ENCODE data around the gene MYH11.

The MYH11 gene

GRCh38 chr16:15771694-15772093 lies 85.1 kb downstream of the MYH11 start:
- H3K27ac Mint-ChIP-seq, result no peak overlapping the region
- H3K4me1 Mint-ChIP-seq, result no peaks in the 10 kb centered on the region
- no peaks in the 10 kb centered on the region for H3K9me3 Mint-ChIP-seq
- H3K4me3 Mint-ChIP-seq, result no peak overlapping the region
- no peaks in the 10 kb centered on the region for H3K36me3 Mint-ChIP-seq
- peaks cover 2% of the 10 kb centered on the region for H3K27me3 Mint-ChIP-seq

- H3K36me3 Mint-ChIP-seq, result no peaks in the 10 kb centered on the region
- H3K9me3 Mint-ChIP-seq, result no peaks in the 10 kb centered on the region
- H3K27me3 Mint-ChIP-seq, result peaks cover 2% of the 10 kb centered on the region
- H3K4me1 Mint-ChIP-seq, result no peaks in the 10 kb centered on the region
- no peak overlapping the region for H3K27ac Mint-ChIP-seq
- H3K4me3 Mint-ChIP-seq, result no peak overlapping the region
Observed at GRCh38 chr16:15770512-15770911, 86.3 kb downstream of the MYH11 start.

GRCh38 chr16:15770107-15770506 lies 86.7 kb downstream of the MYH11 start:
- Mint-ChIP-seq H3K4me1 (no peaks in the 10 kb centered on the region), H3K36me3 (no peaks in the 10 kb centered on the region), H3K27me3 (peaks cover 4% of the 10 kb centered on the region), H3K27ac (no peak overlapping the region), H3K9me3 (no peaks in the 10 kb centered on the region), H3K4me3 (no peak overlapping the region)

GRCh38 chr16:15769239-15769638 lies 87.6 kb downstream of the MYH11 start:
- H3K27me3 Mint-ChIP-seq, result peaks cover 4% of the 10 kb centered on the region
- H3K36me3 Mint-ChIP-seq, result no peaks in the 10 kb centered on the region
- H3K4me1 Mint-ChIP-seq, result no peaks in the 10 kb centered on the region
- H3K9me3 Mint-ChIP-seq, result no peaks in the 10 kb centered on the region
- no peak overlapping the region for H3K27ac Mint-ChIP-seq
- H3K4me3 Mint-ChIP-seq, result no peak overlapping the region

- no peak overlapping the region for H3K4me3 Mint-ChIP-seq
- H3K27ac Mint-ChIP-seq, result no peak overlapping the region
- H3K27me3 Mint-ChIP-seq, result peaks cover 2% of the 10 kb centered on the region
- no peaks in the 10 kb centered on the region for H3K4me1 Mint-ChIP-seq
- H3K9me3 Mint-ChIP-seq, result no peaks in the 10 kb centered on the region
- no peaks in the 10 kb centered on the region for H3K36me3 Mint-ChIP-seq
Observed at GRCh38 chr16:15768201-15768600, 88.6 kb downstream of the MYH11 start.

GRCh38 chr16:15766918-15767317 lies 89.9 kb downstream of the MYH11 start:
- Mint-ChIP-seq H3K27ac (no peak overlapping the region), H3K4me3 (no peak overlapping the region), H3K36me3 (no peaks in the 10 kb centered on the region), H3K4me1 (no peaks in the 10 kb centered on the region), H3K27me3 (peaks cover 2% of the 10 kb centered on the region), H3K9me3 (no peaks in the 10 kb centered on the region)

- H3K36me3 Mint-ChIP-seq, result no peaks in the 10 kb centered on the region
- H3K27ac Mint-ChIP-seq, result no peak overlapping the region
- no peak overlapping the region for H3K4me3 Mint-ChIP-seq
- H3K4me1 Mint-ChIP-seq, result no peaks in the 10 kb centered on the region
- H3K27me3 Mint-ChIP-seq, result peaks cover 2% of the 10 kb centered on the region
- no peaks in the 10 kb centered on the region for H3K9me3 Mint-ChIP-seq
Observed at GRCh38 chr16:15765880-15766279, 90.9 kb downstream of the MYH11 start.

GRCh38 chr16:15765116-15765515 lies 91.7 kb downstream of the MYH11 start:
- Mint-ChIP-seq H3K4me1 (peaks cover 3% of the 10 kb centered on the region), H3K9me3 (no peaks in the 10 kb centered on the region), H3K27ac (no peak overlapping the region), H3K27me3 (peaks cover 4% of the 10 kb centered on the region), H3K36me3 (no peaks in the 10 kb centered on the region), H3K4me3 (no peak overlapping the region)

- peaks cover 3% of the 10 kb centered on the region for H3K4me1 Mint-ChIP-seq
Observed at GRCh38 chr16:15764112-15764511, 92.7 kb downstream of the MYH11 start.

GRCh38 chr16:15760129-15760528 lies 96.7 kb downstream of the MYH11 start:
- Mint-ChIP-seq H3K36me3 (no peaks in the 10 kb centered on the region), H3K4me3 (no peak overlapping the region), H3K27me3 (peaks cover 4% of the 10 kb centered on the region), H3K9me3 (no peaks in the 10 kb centered on the region), H3K27ac (no peak overlapping the region), H3K4me1 (peaks cover 8% of the 10 kb centered on the region)

More at GRCh38 chr16:15764112-15764511, 92.7 kb downstream of the MYH11 start:
- Mint-ChIP-seq H3K9me3 (no peaks in the 10 kb centered on the region), H3K36me3 (no peaks in the 10 kb centered on the region), H3K27ac (no peak overlapping the region), H3K27me3 (peaks cover 5% of the 10 kb centered on the region), H3K4me3 (no peak overlapping the region)

GRCh38 chr16:15759070-15759469 lies 97.8 kb downstream of the MYH11 start:
- Mint-ChIP-seq H3K9me3 (no peaks in the 10 kb centered on the region), H3K36me3 (no peaks in the 10 kb centered on the region), H3K27me3 (peaks cover 3% of the 10 kb centered on the region), H3K4me3 (no peak overlapping the region), H3K27ac (no peak overlapping the region), H3K4me1 (peaks cover 8% of the 10 kb centered on the region)

GRCh38 chr16:15757630-15758251 lies 99.1 kb downstream of the MYH11 start:
- no peak overlapping the region for H3K27ac Mint-ChIP-seq
- H3K36me3 Mint-ChIP-seq, result no peaks in the 10 kb centered on the region
- peaks cover 8% of the 10 kb centered on the region for H3K4me1 Mint-ChIP-seq
- no peaks in the 10 kb centered on the region for H3K9me3 Mint-ChIP-seq
- no peak overlapping the region for H3K4me3 Mint-ChIP-seq
- peaks cover 3% of the 10 kb centered on the region for H3K27me3 Mint-ChIP-seq

GRCh38 chr16:15757077-15757386 lies 99.8 kb downstream of the MYH11 start:
- Mint-ChIP-seq H3K9me3 (no peaks in the 10 kb centered on the region), H3K4me1 (peaks cover 8% of the 10 kb centered on the region), H3K27me3 (peaks cover 3% of the 10 kb centered on the region), H3K36me3 (no peaks in the 10 kb centered on the region), H3K27ac (no peak overlapping the region), H3K4me3 (no peak overlapping the region)

- Mint-ChIP-seq H3K27me3 (no peaks in the 10 kb centered on the region), H3K36me3 (no peaks in the 10 kb centered on the region), H3K4me3 (no peak overlapping the region), H3K27ac (no peak overlapping the region), H3K9me3 (no peaks in the 10 kb centered on the region), H3K4me1 (peaks cover 5% of the 10 kb centered on the region)
Observed at GRCh38 chr16:15754821-15755534, 101.8 kb downstream of the MYH11 start.

- H3K4me3 Mint-ChIP-seq, result no peak overlapping the region
- H3K9me3 Mint-ChIP-seq, result no peaks in the 10 kb centered on the region
- H3K4me1 Mint-ChIP-seq, result peaks cover 5% of the 10 kb centered on the region
- H3K27ac Mint-ChIP-seq, result no peak overlapping the region
- peaks cover 6% of the 10 kb centered on the region for H3K36me3 Mint-ChIP-seq
- H3K27me3 Mint-ChIP-seq, result no peaks in the 10 kb centered on the region
Observed at GRCh38 chr16:15752717-15753488, 103.9 kb downstream of the MYH11 start.

GRCh38 chr16:15751940-15752339 lies 104.9 kb downstream of the MYH11 start:
- Mint-ChIP-seq H3K27ac (no peak overlapping the region), H3K9me3 (no peaks in the 10 kb centered on the region), H3K36me3 (peaks cover 10% of the 10 kb centered on the region), H3K27me3 (no peaks in the 10 kb centered on the region), H3K4me3 (no peak overlapping the region), H3K4me1 (no peaks in the 10 kb centered on the region)

All from activated naive CD4-positive, alpha-beta T cell treated with anti-CD3 and anti-CD28 coated beads, Interleukin-2, amount 50 U/mL, for 24 hours (primary cell).